Liver (tissue), 3 donors: ENCODE results near the gene KLC4.

ENCODE experiments used
- ATF3 ChIP-seq: IDR thresholded peaks from 2 replicates; pipeline ENCODE4 v1.6.1; 2016; ENCODE audit warnings: antibody characterized with exemption
- CTCF ChIP-seq: fragments of 150-350 bp; IDR thresholded peaks from 2 replicates; pipeline ENCODE4 v1.5.1; 2017; ENCODE audit warnings: improper control_type of control experiment, low read depth, low read length; ENCODE audit not compliant: missing input control
- FOXA1 ChIP-seq: IDR thresholded peaks from 2 replicates; pipeline ENCODE4 v1.6.1; 2016; ENCODE audit warnings: antibody characterized with exemption
- GABPA ChIP-seq, 2 donors: IDR thresholded peaks in 1 of 2; conservative IDR thresholded peaks in 1 of 2; 2 replicates each; pipeline ENCODE4 v1.6.1; 2016; ENCODE audit warnings: antibody characterized with exemption in 2 of 2, mild to moderate bottlenecking in 1 of 2, moderate library complexity in 1 of 2
- MAX ChIP-seq: IDR thresholded peaks from 2 replicates; pipeline ENCODE4 v1.6.1; 2016; ENCODE audit warnings: antibody characterized with exemption
- NR2F2 ChIP-seq: IDR thresholded peaks from 2 replicates; pipeline ENCODE4 v1.6.1; 2016; ENCODE audit warnings: antibody characterized with exemption
- RAD21 ChIP-seq, 2 donors: IDR thresholded peaks; 2 replicates each; pipeline ENCODE4 v1.6.1; 2016; ENCODE audit warnings: antibody characterized with exemption in 2 of 2, mild to moderate bottlenecking in 2 of 2
- SP1 ChIP-seq: IDR thresholded peaks from 2 replicates; pipeline ENCODE4 v1.6.1; 2018; ENCODE audit warnings: antibody characterized with exemption, mild to moderate bottlenecking
- TAF1 ChIP-seq: conservative IDR thresholded peaks from 2 replicates; pipeline ENCODE4 v1.6.1; 2016; ENCODE audit warnings: antibody characterized with exemption, mild to moderate bottlenecking
- YY1 ChIP-seq: IDR thresholded peaks from 2 replicates; pipeline ENCODE4 v1.6.1; 2016; ENCODE audit warnings: antibody characterized with exemption, mild to moderate bottlenecking
- TF ChIP-seq, protein P1 (sequence below): IDR thresholded peaks from 2 replicates; pipeline ENCODE4 v1.6.1; 2016; ENCODE audit warnings: antibody characterized with exemption, mild to moderate bottlenecking
- donor health status: healthy.
- donor health status: healthy.

GRCh38 chr6:43096451-43097097 lies 37.1 kb downstream of the KLC4 start:
- TF ChIP-seq CTCF (no peak), YY1 (no peak), RAD21 (IDR thresholded peaks at IDR 0.05) (no peak), FOXA1 (no peak), GABPA (IDR thresholded peaks at IDR 0.05 in 1 of 2, conservative IDR thresholded peaks at IDR 0.05 in 1 of 2) (no peak), MAX (no peak), ATF3 (no peak), SP1 (no peak), TAF1 (no peak), NR2F2 (no peak)
- TF ChIP-seq, protein P1, sequence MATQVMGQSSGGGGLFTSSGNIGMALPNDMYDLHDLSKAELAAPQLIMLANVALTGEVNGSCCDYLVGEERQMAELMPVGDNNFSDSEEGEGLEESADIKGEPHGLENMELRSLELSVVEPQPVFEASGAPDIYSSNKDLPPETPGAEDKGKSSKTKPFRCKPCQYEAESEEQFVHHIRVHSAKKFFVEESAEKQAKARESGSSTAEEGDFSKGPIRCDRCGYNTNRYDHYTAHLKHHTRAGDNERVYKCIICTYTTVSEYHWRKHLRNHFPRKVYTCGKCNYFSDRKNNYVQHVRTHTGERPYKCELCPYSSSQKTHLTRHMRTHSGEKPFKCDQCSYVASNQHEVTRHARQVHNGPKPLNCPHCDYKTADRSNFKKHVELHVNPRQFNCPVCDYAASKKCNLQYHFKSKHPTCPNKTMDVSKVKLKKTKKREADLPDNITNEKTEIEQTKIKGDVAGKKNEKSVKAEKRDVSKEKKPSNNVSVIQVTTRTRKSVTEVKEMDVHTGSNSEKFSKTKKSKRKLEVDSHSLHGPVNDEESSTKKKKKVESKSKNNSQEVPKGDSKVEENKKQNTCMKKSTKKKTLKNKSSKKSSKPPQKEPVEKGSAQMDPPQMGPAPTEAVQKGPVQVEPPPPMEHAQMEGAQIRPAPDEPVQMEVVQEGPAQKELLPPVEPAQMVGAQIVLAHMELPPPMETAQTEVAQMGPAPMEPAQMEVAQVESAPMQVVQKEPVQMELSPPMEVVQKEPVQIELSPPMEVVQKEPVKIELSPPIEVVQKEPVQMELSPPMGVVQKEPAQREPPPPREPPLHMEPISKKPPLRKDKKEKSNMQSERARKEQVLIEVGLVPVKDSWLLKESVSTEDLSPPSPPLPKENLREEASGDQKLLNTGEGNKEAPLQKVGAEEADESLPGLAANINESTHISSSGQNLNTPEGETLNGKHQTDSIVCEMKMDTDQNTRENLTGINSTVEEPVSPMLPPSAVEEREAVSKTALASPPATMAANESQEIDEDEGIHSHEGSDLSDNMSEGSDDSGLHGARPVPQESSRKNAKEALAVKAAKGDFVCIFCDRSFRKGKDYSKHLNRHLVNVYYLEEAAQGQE: no peak
